ENCODE measurements around the gene MAD1L1.

Gene MAD1L1

DNA sequence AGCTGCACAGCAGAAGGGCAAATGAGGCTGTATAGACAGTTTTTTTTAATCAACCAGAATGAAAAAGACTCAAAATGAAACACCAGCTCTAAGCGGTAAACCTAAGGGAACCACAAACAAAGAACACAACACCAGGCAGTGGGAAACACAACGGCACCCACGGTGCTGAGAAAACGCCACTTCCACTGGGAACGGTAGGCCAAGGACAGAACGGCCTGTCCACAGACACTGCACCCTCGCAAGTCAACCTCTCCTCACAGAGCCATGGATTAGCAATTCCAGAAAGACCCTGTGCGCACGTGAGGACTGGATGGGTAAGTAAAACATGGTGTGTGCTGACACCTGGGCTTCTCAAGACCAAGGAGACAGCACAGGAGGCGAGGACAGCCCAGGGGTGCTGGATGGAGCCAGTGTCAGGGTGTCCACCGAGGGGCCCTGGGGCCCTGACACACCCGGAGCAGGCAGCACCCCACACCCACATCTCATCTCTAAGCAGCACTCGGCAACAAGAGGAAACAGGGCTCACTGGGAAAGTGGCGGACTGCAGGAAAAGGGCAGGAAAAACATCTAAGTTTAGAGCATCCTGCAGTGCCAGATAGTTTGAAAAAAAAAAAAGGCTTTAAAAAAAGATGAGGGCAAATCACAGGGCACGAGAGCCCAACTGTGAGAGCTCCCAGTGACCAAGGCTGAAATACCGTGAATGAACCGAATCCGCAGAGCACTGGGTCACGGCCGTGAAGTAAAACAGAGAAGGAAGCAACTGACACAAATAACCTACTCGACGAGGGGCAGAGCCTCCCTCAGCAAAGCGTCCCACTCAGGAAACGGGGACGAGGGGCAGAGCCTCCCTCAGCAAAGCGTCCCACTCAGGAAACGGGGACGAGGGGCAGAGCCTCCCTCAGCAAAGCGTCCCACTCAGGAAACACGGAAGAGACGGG, 120.2 kb downstream of the MAD1L1 start:
- DNase-seq = peak; percentile 47

DNA sequence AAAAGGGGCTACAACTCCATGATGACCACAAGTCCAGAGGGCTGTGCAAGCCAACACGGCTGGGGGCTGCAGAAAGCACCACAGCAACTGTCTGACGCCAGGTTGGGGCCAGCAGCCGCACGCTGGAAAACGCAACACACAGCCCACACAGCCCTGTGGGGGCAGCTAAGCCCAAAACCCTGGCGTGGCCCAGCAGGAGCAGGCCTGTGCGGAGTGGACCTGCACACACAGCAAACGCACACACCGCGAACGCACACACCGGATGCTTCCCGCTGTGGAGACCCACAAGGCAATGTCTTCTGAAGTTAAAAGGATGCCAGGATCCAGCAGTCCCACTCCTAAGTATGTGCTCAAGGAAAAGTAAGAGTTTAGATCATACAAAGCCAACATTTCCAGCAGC, 121.2 kb downstream of the MAD1L1 start:
- DNase-seq = no peak

DNA sequence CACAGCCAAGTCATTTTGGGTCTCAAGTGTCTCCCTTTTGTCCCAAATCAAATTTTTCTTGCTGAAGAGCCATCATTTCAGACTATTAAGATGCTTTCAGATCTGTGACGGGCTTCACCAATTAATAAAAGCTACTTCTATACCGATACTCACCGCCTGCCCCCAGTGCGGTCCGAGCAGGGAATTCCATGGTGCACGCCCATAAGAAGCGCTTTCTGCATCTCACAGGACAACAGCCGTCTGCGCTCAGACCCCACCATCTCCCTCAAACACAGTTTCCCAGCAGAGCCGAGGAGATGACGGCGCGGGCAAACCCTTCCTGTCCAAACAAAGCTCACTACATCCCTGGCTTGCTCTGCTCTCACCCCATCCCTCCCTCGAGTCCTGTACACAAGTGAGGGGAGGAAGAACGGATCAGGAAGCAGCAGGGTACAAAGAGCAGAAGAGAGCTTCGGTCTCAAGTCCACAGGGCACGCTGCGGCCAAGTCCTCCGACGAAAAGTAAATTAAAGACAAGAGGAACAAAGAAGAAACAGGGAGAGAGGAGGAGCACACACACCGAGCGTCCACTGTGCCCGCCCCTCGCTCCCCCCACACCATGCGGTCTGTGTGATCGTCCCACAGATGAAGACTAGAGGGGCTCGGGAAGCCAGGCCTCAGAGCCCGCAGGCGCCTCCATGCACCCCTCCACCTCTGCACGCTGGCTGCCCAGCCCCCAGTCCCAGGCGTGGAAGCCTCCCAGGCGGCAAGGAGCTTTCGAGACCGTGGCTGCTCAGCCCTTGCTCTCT, 121.9 kb downstream of the MAD1L1 start:
- no peak for DNase-seq

DNA sequence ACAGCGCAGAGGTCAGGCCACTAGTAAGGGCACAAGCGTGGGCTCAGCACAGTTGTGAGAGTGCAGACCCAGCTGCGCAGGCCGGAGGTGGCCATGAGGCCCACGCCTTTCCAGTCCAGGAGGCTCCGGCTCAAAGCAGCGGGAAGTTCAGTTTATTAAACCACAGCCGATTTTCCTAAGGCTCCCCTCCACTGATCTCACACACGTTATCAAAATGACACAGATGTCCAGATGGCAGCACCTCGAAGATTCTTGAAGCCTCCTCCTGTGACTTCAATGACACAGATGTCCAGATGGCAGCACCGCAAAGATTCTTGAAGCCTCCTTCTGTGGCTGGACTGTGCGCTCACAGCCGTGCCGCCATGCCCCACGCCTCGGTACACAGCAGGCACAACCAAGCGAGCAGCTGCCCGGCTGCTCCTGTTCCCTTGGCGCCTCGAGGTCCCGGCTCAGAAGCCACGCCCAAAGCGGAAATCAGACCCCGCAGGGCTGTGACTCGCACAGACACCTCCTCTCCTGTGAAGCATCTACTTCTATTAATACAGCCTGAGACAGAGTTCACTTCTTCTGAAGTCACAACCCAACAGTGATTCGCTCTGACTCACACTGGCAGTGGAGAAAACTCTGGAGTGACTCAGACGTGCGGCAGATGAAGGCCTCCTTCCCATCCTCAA, 122.7 kb downstream of the MAD1L1 start:
- DNase-seq = peak; percentile 82 to 83

DNA sequence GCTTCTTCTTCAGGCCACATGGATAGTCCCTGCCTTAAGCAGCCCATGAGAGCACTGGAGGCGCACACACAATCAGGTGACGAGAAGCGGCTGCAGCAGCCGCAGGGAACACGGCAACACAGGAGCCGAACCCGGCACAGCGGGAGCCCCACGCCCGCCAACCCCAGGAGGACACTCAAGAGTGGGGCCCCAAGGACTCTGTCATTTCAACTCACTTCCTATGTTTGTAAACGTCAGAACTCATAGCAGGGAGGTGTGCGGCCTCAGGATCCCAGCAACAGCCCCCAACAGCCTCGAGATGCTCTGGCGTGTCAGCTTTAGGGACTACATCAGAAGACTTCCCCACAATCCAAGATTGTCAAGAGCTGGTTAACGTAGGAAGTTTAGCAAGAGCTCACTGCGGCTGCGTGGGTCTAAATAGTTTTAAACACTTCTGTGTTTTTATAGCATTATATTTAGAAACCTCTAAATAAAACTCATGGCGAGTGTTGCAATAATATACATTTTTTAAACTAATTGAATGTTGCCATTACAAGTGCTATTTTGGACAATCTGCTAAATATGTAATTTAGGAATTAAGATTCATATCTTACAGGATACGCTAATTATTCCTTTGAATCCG, 123.4 kb downstream of the MAD1L1 start:
- no peak for DNase-seq

DNA sequence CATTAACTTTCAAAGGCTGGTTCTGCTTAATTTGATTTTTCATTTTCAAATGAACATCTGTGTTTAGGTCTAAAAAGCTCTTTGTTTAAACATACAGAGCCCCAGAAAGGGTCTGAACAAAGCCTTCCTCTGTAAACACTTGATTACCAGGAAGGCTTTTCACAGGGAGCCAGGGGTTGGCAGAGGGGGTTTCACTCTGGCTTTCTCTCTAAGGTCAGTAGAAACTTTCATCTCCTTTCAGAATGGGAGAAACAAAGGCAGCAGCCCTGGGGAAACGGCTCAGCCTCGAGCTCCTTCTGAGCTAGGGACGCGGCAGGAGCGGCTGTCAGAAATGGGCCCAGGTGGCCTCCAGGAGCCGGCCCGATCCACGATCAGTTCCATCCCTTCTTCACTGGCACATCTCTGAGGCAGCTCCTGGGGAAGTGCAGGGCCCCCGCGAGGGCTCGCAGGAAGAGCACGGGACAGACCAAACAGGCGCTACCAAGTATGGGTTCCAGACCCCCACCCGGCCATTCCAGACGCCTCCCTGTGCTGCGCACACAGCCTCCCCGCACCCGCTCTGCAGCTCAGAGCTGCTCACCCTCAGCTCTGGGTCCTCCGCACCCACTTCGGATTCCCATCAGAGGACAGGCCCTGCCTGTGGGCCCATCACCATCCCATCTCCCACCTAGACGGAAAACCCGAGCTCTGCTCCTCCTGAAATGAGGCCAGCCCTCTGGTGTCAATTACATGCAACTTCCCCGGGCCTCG, 124.1 kb downstream of the MAD1L1 start:
- DNase-seq = no peak

DNA sequence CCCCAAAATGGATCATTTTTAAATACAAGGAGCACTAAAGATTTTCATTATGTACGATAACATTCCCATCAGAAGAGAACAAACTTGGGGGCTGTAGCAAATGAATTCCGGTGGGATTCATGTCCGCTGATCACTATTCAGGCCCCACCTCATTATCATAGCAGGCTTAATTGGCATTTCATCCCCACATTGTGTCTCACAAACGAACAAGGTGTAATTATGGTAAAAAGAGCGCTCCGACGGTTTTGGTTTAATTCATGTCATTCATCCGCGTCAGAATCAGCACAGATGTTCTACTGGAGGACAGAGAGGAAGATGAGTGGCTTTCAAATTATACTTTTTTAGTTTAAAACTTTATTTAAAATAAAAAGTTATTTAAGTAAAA, 124.7 kb downstream of the MAD1L1 start:
- DNase-seq = no peak

DNA sequence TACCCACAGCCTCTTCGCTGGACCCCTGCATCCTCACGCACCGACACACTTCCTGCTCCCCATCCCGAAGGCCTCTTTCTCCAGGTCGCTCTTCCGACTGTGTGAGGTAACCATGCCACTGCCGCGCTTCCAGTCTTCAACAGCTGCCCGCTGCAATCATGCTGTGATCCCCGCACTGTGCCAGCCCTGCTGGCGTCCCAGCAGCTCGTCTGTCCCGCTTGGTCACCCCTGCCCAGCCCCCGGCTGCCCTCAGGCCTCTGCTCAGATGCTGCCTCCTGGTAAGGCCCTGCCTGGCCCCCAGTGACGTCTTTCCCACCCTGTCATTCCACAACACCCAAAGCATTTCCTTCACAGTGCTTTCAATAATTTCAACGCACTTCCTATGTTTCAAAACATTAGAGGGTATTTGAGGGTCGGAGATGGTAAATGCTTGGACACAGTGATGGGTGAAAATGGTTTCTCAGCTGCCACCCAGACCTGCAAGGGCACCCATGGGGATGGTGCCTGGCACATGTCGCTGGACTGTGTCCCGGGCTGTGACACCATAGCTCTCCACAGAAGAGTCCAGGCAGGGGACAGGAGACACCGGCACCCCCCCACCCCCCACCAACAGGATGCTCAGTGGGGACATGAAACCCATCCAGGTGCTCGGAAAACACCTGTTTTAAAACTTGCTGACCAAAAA, 125.2 kb downstream of the MAD1L1 start:
- no peak for DNase-seq

DNA sequence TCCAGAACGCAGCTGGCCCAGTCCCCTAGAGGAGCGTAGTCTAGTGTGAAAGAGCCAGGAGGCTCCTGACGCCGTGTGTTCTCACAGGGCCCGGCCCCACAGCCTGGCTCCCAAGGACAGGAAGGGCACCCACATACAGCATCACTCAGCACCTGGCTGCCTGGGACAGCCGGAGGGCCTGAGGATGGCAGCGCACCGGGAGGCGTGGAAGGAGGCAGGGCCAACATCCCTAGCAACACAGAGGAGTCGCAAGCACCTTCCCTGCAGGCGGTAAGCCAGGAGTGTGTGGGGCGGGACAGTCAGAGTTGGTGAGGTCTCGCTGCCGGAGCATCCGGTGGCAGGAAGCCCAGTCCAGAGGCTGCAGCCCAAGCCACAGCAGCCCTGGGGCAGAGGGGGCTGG, 125.8 kb downstream of the MAD1L1 start:
- DNase-seq = no peak

DNA sequence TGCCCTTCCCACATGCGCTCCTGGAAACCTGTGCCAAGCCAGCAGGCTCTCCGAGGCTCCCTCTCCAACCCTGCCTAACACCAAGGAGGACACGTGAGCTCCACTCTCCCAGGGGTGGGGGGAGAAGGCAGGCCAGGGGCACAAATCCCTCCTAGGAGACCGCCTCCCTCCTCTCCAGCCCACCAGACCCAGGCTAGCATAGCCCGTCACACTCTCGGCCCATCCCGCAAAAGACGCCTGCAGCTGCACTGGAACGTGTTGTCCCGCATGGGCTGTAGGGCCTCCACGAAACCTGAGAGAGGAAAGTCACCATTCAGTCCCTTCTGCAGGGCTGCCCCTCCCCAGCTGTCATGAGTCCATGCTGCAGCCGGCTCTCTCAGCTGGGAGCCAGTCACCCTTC, 126.3 kb downstream of the MAD1L1 start:
- DNase-seq = no peak

DNA sequence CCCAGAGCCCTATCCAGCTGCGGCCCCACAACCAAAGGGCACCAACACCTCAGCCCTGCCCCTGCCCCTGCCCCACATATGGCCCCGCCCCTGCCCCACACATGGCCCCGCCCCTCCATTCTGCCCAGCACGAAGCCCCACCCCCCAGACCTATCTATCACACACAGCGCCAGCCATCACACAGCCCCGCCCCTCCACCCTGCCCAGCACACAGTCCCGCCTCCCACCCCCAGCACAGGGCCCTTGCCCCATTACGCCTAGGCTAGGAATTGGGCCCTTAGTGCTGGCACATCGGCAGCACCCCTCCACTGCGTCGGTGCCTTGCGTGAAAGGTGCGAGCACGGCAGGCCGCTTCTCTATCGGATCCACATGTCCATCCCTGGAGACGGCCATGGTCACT, 126.8 kb downstream of the MAD1L1 start:
- DNase-seq = no peak

DNA sequence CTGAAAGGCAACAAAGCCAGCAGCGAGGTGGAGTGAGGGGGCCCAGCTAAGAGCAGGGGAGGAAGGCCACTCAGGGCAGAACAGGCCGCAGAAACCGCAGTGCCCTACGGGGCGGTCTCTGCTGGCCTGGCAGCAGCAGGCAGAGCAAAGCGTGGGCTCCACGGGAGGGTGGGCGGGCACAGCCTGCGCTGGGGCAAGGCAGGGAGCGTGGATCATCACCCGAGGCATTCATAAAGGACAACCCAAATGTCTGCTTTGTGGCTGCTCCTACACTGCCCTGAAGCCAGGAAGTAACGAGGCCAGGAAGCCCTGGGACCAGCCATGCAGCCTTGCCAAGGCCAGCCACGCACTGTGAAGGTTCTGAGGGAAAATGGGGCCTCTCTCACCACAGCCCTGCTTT, 127.5 kb downstream of the MAD1L1 start:
- DNase-seq = no peak

DNA sequence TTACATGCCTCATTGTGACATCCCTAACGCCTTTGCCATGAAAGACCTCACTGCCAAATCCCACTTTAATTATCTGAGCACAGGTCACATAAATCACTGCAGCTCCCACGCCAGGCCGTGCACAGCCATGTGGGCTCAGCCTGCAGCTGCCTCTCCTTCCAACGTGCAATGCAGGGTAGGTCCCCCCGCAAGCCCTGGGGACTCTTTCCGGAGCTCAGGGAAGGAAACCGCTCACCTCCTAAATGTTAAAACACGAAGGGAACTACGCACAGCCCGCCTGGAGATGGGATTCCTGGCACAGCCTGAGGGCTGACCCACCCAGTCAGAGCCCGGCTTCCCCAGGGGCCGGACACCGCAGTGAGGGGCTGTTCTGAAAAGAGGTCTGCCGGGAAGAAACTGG, 128.0 kb downstream of the MAD1L1 start:
- DNase-seq = no peak

DNA sequence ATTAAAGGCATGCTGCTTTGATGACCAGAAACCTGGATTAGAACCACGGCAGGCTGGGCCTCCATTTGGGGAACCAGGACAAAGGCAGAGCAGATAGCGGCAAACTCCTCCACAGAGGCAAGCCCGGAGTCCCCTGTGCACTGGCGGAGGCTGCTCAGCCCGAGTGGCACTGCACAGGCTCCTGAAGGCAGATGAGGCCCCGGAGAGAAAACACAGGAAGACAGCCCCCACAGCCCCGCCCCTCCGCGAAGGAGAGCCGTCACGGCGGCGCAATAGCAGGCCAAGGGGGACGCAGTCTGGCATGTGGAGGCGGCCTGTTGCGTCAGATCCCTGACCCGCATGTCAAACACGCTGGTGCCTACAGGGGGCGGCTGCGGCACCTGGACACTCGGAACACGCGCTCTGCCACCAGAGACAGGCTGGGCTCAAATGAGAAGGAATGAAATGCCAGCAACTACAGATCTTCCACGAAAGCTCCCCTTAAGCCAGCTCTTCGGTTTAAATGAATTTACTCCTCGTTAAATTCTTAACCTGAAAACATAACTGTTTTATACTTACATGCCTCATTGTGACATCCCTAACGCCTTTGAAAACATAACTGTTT, 128.5 kb downstream of the MAD1L1 start:
- peak; percentile 76 to 81 for DNase-seq

DNA sequence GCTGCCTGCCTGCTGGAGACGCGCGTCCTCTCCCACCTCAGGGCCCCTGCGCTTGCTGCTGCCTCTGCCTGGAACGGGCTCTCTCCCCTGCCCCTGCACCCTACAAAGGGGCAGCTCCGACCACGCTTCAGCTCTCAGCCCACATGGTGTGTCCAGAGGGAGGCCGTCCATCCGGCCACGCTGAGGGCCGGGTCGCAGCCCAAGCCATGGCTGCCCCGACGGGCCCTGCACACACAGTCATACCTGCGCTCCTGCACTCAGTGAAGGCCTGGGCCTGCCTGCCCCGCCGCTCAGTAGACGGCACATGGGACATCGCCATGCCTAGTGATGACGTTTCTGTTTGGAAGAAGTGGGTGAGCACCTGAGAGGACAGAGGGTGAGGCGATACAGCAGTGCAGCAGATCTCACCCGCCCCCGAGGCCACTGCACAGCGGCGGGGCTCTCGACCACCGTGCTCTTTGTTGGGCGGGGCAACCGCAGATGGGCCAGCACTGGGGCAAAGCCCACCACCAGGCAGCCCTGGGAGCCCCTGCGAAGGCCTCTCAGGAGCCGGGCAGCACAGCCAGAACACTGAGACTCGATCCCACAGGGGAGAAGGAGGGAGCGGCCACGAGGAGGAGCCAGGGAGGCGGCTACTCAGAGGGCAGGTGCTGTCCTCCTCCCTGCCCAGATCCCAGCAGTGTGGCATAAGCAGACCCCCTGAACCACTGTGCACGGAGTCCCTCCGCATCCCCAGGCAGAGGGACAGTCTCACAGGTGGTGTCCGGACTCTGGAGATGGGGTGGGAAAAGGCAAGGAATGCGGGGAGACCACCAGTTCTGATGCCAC, 129.5 kb downstream of the MAD1L1 start:
- DNase-seq = no peak

DNA sequence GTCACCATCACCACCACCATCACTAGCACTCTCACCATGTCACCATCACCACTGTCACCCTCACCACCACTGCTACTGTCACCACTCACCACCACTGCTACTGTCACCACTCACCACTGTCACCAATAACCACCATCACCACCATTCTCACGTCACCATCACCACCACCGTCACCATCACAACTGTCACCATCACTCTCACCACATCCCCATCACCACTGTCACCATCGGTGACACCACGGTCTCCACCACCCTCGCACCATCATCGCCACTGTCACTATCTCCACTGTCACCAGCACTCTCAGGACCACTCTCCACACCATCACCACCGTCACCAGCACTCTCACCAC, 130.4 kb downstream of the MAD1L1 start:
- DNase-seq = no peak

DNA sequence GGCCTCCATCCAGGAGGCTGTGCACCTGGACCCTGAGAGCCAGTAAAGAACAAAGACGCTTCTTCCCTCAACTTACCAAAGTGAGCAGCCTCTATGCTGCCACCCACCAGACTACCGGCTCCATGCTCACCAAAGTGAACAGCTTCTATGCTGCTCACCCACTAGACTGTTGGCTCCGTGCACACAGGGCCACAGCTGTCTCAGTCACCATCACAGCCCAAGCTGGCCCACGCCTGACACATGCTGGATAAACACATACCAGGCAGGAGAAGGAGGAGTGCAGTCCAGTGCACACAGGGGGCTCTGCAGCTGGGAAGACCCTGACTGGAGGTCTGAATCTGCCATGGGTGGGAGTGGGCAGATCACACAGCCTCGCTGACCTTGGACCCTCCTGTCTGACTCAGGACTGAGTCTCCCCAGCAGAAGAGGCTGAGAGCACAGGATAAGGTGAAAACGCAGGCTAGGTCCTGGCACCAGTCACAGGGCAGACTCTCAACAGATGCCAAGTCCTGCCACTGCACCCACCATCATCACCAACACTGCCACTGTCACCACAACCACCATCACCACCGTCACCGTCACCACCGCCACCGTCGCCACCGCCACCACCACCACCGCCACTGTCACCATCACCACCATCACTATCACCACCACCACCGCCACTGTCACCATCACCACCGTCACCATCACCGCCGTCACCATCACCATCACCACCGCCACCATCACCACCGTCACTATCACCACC, 130.9 kb downstream of the MAD1L1 start:
- DNase-seq = no peak

DNA sequence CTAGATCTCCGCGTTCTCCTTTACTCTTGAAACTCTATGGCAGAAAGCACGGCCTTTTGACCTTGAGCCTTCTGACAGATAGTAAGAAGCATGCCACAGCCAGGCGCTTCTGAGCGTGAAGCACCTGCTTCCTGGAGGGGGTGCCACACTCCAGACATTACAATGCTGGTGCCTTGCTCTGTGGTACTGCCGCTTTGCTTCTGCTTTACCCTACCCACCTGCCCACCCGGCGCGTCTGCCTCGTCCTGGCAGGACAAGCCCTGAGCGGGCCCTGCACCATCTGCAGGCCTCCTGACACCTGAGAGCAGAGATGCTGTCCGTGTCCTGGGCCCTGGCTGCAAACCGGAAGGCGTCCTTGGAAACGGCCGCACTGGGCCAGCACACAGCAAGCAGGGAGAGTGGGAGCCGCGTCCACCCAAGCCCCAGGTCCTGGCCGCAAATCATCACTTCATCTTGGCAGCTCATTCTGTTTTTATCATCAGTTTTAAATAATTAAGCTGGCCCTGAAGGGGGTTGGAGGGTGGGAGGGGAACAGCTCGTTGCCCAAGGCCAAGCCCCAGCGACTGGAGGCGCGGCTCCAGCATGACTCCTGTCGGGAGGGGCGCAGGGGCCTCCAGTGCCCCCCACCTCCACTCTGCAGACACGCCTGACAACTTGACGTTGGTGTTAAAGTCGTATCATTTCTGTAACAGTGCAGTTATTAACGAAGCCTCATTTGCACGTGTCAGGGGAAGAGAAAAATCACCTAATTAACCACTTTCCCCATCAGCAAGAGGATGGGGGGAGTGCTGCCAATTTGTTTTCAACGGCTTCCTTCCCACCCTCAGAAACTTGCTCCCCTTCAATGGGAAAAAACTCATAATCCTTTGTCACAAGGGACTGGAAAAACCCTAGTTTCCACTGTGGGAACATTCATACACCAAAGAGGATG, 132.2 kb downstream of the MAD1L1 start:
- DNase-seq = peak in 1 of 2 experiments; percentile 43
